HCT116 (cell line): ENCODE measurements around the gene SSC4D.

ENCODE experiments used
- CTCF ChIP-seq, 3 experiments: fragments of 200-600 bp in 1 of 3; sonication (generic) in 1 of 3; IDR thresholded peaks in 2 of 3; conservative IDR thresholded peaks in 1 of 3; 2 replicates each; pipeline ENCODE4 v1.5.1; 2012 to 2017; ENCODE audit warnings: low read depth in 2 of 3, low read length in 2 of 3, antibody characterized with exemption in 1 of 3, borderline replicate concordance in 1 of 3, control low read depth in 1 of 3, mild to moderate bottlenecking in 1 of 3, mixed read lengths in 1 of 3, mixed run types in 1 of 3, moderate library complexity in 1 of 3; ENCODE audit not compliant: insufficient read depth in 1 of 3
- EZH2 ChIP-seq: fragments of 200-600 bp; sonication (generic); IDR thresholded peaks from 2 replicates; pipeline ENCODE4 v1.6.1; 2017; ENCODE audit warnings: antibody characterized with exemption, mixed run types
- EZH2phosphoT487 ChIP-seq: fragments of 200-600 bp; IDR thresholded peaks from 2 replicates; pipeline ENCODE4 v1.6.1; 2018; ENCODE audit warnings: antibody characterized with exemption, borderline replicate concordance

- TF ChIP-seq CTCF (IDR thresholded peaks at IDR 0.05 in 2 of 3, conservative IDR thresholded peaks at IDR 0.05 in 1 of 3; ENCODE audit: borderline replicate concordance in 1 of 3, insufficient read depth in 1 of 3, low read depth in 2 of 3, low read length in 2 of 3): no peak
- TF ChIP-seq EZH2: no peak
- TF ChIP-seq EZH2phosphoT487: no peak
Observed at GRCh38 chr7:76405738-76406137, 3.8 kb downstream of the SSC4D start.
